Astrocyte (in vitro differentiated cells and primary cell): ENCODE data around the gene CSNK2B. TPM values are rescaled to one million over a fixed set of nuclear protein-coding genes. Genes with fewer than 3 reads are reported as not detected.
A peak's percentile ranks its signal among the peaks of the same experiment; 100 is the strongest.

Source experiments
- DNase-seq: peaks from one replicate; pipeline ENCODE4 v3.0.0-alpha.2; 2010; ENCODE audit warnings: low read depth
- FAIRE-seq: peaks from 2 replicates; lab custom pipeline; 2011; peaks lifted over from hg19 to GRCh38; lab: Jason Lieb, UNC
- H2AFZ ChIP-seq: 2 replicates; pipeline ENCODE4 v1.6.0; 2012; ENCODE audit warnings: low read depth, low read length, inconsistent platforms
- H3K27ac ChIP-seq: 2 replicates; pipeline ENCODE4 v1.5.1; 2011; ENCODE audit warnings: low read depth, low read length, inconsistent platforms
- H3K27me3 ChIP-seq: 2 replicates; pipeline ENCODE4 v1.6.0; 2011; ENCODE audit warnings: low read length, inconsistent platforms; ENCODE audit not compliant: insufficient read depth
- H3K36me3 ChIP-seq: 2 replicates; pipeline ENCODE4 v1.5.1; 2011; ENCODE audit warnings: low read length, inconsistent platforms; ENCODE audit not compliant: insufficient read depth
- H3K4me1 ChIP-seq: 2 replicates; pipeline ENCODE4 v1.5.1; 2011; ENCODE audit warnings: low read length, inconsistent platforms; ENCODE audit not compliant: insufficient read depth
- H3K4me2 ChIP-seq: 2 replicates; pipeline ENCODE4 v1.6.0; 2012; ENCODE audit warnings: low read length, inconsistent platforms
- H3K4me3 ChIP-seq: 2 replicates; pipeline ENCODE4 v1.5.1; 2011; ENCODE audit warnings: low read depth, mild to moderate bottlenecking, low read length, inconsistent platforms; ENCODE audit not compliant: insufficient read depth
- H3K79me2 ChIP-seq: 2 replicates; pipeline ENCODE4 v1.6.0; 2012; ENCODE audit warnings: mild to moderate bottlenecking, low read length, inconsistent platforms; ENCODE audit not compliant: insufficient read depth
- H3K9ac ChIP-seq: 2 replicates; pipeline ENCODE4 v1.6.0; 2012; ENCODE audit warnings: mild to moderate bottlenecking, low read length, inconsistent platforms
- H3K9me3 ChIP-seq: 2 replicates; pipeline ENCODE4 v1.5.1; 2012; ENCODE audit warnings: low read depth, mild to moderate bottlenecking, low read length, inconsistent platforms; ENCODE audit not compliant: insufficient read depth
- H4K20me1 ChIP-seq: 2 replicates; pipeline ENCODE4 v1.6.0; 2012; ENCODE audit warnings: low read length, inconsistent platforms; ENCODE audit not compliant: insufficient read depth
- H3K27ac Mint-ChIP-seq: one replicate; pipeline ENCODE4 v1.8.0; 2021; ENCODE audit warnings: mild to moderate bottlenecking, mixed read lengths; ENCODE audit not compliant: unreplicated experiment
- H3K27me3 Mint-ChIP-seq: one replicate; pipeline ENCODE4 v1.8.0; 2021; ENCODE audit warnings: low read depth, mixed read lengths; ENCODE audit not compliant: unreplicated experiment
- H3K36me3 Mint-ChIP-seq: one replicate; pipeline ENCODE4 v1.8.0; 2021; ENCODE audit warnings: low read depth, mixed read lengths; ENCODE audit not compliant: unreplicated experiment
- H3K4me1 Mint-ChIP-seq: one replicate; pipeline ENCODE4 v1.8.0; 2021; ENCODE audit warnings: low read depth, mixed read lengths; ENCODE audit not compliant: unreplicated experiment
- H3K4me3 Mint-ChIP-seq: one replicate; pipeline ENCODE4 v1.8.0; 2021; ENCODE audit warnings: mild to moderate bottlenecking, moderate library complexity, mixed read lengths; ENCODE audit not compliant: unreplicated experiment
- H3K9me3 Mint-ChIP-seq: one replicate; pipeline ENCODE4 v1.8.0; 2021; ENCODE audit warnings: mild to moderate bottlenecking, mixed read lengths; ENCODE audit not compliant: unreplicated experiment
- CTCF ChIP-seq: IDR thresholded peaks from 2 replicates; pipeline ENCODE4 v1.5.1; 2011; ENCODE audit warnings: low read depth, mild to moderate bottlenecking, inconsistent platforms, low read length, moderate library complexity; ENCODE audit not compliant: insufficient read depth
- EZH2 ChIP-seq: IDR thresholded peaks from 2 replicates; pipeline ENCODE4 v1.6.1; 2012; ENCODE audit warnings: mild to moderate bottlenecking, low read length, inconsistent platforms; ENCODE audit not compliant: insufficient read depth
- total RNA-seq: library from RNA; stranded (reverse); gene quantifications from 2 replicates; pipeline ENCODE4 v1.2.1, GENCODE V29; 2021

The CSNK2B gene
- total RNA-seq, 1 donor from 2014 or later = 208 TPM

DNA sequence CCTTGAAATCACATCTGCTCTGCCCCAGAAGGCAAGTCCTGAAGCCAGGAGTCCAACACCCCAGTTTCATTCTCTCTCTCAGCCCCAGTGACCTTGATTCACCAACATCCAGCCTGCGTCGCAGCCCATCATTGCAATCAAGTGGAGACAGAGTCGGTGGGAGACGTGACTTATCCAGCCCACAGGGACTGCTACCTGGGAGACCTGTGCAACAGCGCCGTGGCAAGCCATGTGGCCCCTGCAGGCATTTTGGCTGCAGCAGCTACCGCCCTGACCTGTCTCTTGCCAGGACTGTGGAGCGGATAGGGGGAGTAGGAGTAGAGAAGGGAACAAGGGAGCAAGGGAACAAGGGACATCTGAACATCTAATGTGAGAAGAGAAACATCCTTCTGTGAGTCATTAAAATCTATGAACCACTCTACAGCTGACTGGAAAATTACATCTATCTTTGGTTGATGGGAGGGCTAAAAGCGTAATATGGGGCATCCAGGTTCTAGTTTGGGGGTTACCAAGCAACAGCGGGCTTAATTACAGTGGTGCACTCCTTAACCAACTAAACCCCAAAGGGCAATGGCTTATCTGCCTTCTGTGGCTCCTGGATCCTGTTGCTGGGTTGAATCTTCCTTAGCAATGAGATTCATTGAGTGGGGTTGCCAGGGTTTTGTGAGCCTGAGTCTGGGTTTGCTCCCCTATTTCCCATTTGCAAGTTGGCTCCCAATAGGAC is 51.8 kb downstream of the CSNK2B start:
- peak overlapping the region; percentile 47 for H3K4me3 Mint-ChIP-seq
- H3K27me3 Mint-ChIP-seq = peaks cover 21% of the 10 kb centered on the region
- no peak overlapping the region for H3K9ac ChIP-seq
- DNase-seq (no peak), FAIRE-seq (no peak)
- peaks cover under 1% of the 10 kb centered on the region for H3K27me3 ChIP-seq
- H3K27ac Mint-ChIP-seq = no peak overlapping the region
- H2AFZ ChIP-seq = no peak overlapping the region
- no peaks in the 10 kb centered on the region for H3K9me3 ChIP-seq
- no peaks in the 10 kb centered on the region for H4K20me1 ChIP-seq
- H3K4me1 ChIP-seq = no peaks in the 10 kb centered on the region
- H3K9me3 Mint-ChIP-seq = peaks cover 7% of the 10 kb centered on the region
- TF ChIP-seq EZH2 (no peak), CTCF (no peak)
- H3K4me1 Mint-ChIP-seq = peaks cover 10% of the 10 kb centered on the region
- H3K27ac ChIP-seq = no peak overlapping the region
- peaks cover 3% of the 10 kb centered on the region for H3K36me3 Mint-ChIP-seq
- no peak overlapping the region for H3K4me2 ChIP-seq
- no peak overlapping the region for H3K4me3 ChIP-seq
- no peaks in the 10 kb centered on the region for H3K79me2 ChIP-seq
- H3K36me3 ChIP-seq = no peaks in the 10 kb centered on the region

- Mint-ChIP-seq H3K27ac (no peak overlapping the region), H3K27me3 (peaks cover 19% of the 10 kb centered on the region), H3K4me1 (peaks cover 10% of the 10 kb centered on the region), H3K9me3 (peaks cover 7% of the 10 kb centered on the region), H3K4me3 (no peak overlapping the region), H3K36me3 (peaks cover 3% of the 10 kb centered on the region)
- Histone ChIP-seq H3K4me1 (no peaks in the 10 kb centered on the region), H2AFZ (no peak overlapping the region), H3K27me3 (no peaks in the 10 kb centered on the region), H3K4me2 (no peak overlapping the region), H4K20me1 (no peaks in the 10 kb centered on the region), H3K4me3 (no peak overlapping the region), H3K9ac (no peak overlapping the region), H3K9me3 (no peaks in the 10 kb centered on the region), H3K79me2 (no peaks in the 10 kb centered on the region), H3K27ac (no peak overlapping the region), H3K36me3 (no peaks in the 10 kb centered on the region)
- no peak for DNase-seq
- FAIRE-seq = no peak
- TF ChIP-seq CTCF (no peak), EZH2 (no peak)
Measured at GRCh38 chr6:31718265-31718664, 52.4 kb downstream of the CSNK2B start.

DNA sequence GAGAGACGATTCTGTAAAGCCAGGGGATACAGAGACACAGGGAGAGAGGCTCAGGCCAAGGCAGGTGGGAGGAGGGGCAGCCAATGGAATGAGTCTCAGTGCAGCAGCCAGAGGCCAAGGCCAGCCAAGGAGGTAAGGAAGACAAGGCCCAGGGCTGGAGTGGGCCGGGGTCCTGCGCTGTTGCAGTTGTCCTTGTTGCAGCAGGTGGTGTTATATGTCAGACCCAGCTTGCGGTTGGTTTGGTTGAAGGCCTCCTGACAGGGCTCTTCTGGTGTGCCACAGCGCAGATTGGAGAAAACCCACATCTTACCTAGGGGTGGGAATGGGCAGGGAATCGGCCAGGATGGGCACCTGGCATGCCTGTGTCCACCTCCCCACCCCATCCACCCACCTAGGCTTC is 53.1 kb downstream of the CSNK2B start:
- peaks cover 7% of the 10 kb centered on the region for H3K9me3 Mint-ChIP-seq
- H3K36me3 Mint-ChIP-seq = peaks cover 3% of the 10 kb centered on the region
- H3K27ac Mint-ChIP-seq = no peak overlapping the region

More for the DNA sequence above, 53.1 kb downstream of the CSNK2B start:
- Histone ChIP-seq H3K36me3 (no peaks in the 10 kb centered on the region), H4K20me1 (no peaks in the 10 kb centered on the region), H3K4me3 (no peak overlapping the region), H3K4me1 (no peaks in the 10 kb centered on the region), H3K79me2 (no peaks in the 10 kb centered on the region), H3K9me3 (no peaks in the 10 kb centered on the region), H3K4me2 (no peak overlapping the region), H3K27ac (no peak overlapping the region), H3K27me3 (no peaks in the 10 kb centered on the region), H3K9ac (no peak overlapping the region), H2AFZ (no peak overlapping the region)
- H3K4me1 Mint-ChIP-seq = peaks cover 8% of the 10 kb centered on the region
- FAIRE-seq (no peak), DNase-seq (no peak)
- TF ChIP-seq CTCF = no peak
- TF ChIP-seq EZH2 = no peak
- H3K4me3 Mint-ChIP-seq = peak overlapping the region; percentile 57
- peaks cover 19% of the 10 kb centered on the region for H3K27me3 Mint-ChIP-seq
